ENCODE results near the gene NTHL1. TPM values are rescaled to one million over a fixed set of nuclear protein-coding genes. Genes with fewer than 3 reads are reported as not detected.

NTHL1 gene
- total and polyA plus RNA-seq, 2 of the 4 experiments (the other 2 are of a cell fraction) = 22.8 to 28.0 TPM

DNA sequence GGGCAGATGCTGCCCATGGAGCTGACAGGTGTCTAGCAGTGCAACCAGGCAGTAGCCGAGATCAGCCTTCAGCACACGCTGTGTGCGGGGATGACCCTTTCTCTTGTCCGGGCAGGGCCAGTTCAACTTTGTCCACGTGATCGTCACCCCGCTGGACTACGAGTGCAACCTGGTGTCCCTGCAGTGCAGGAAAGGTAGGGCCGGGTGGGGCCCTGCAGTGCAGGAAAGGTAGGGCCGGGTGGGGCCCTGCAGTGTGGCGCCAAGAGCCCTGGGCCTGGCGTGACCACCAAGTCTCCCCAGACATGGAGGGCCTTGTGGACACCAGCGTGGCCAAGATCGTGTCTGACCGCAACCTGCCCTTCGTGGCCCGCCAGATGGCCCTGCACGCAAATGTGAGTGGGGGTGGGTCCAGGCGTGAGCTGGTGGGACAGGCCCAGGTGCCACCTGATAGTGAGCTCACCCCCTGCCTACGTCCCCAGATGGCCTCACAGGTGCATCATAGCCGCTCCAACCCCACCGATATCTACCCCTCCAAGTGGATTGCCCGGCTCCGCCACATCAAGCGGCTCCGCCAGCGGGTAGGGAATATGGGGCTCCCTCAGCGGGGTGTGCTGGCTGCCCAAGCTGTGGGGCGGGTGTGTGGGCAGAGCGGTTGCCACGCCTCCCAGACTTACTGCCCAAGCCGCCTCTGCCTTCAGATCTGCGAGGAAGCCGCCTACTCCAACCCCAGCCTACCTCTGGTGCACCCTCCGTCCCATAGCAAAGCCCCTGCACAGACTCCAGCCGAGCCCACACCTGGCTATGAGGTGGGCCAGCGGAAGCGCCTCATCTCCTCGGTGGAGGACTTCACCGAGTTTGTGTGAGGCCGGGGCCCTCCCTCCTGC is 40.4 kb upstream of the NTHL1 start:
- DNase-seq (no peak), ATAC-seq (ENCODE audit: low read depth) (no peak)
- Histone ChIP-seq H3K27me3 (ENCODE audit: control insufficient read depth, insufficient read depth, low read length) (no peaks in the 10 kb centered on the region), H2BK5ac (ENCODE audit: low read depth, low read length, poor library complexity, severe bottlenecking) (no peak overlapping the region), H3K9me1 (ENCODE audit: insufficient read depth, low read length) (no peaks in the 10 kb centered on the region), H3K27ac (ENCODE audit: insufficient read depth, low read length) (no peak overlapping the region), H2AFZ (replicated peaks; ENCODE audit: low read length, poor library complexity) (no peak overlapping the region), H3K4ac (ENCODE audit: low read depth, low read length) (no peak overlapping the region), H3K9me3 (ENCODE audit: control insufficient read depth, insufficient read depth, low read length) (no peaks in the 10 kb centered on the region), H4K91ac (ENCODE audit: insufficient read depth, low read depth, low read length) (no peak overlapping the region), H3K18ac (ENCODE audit: low read depth, low read length) (no peak overlapping the region), H2AK5ac (ENCODE audit: low read depth, low read length) (no peak overlapping the region), H3K9ac (ENCODE audit: low read depth, low read length) (no peak overlapping the region), H3K56ac (ENCODE audit: extremely low read depth, insufficient read depth, low read length) (no peak overlapping the region), H2BK120ac (ENCODE audit: low read depth, low read length) (no peak overlapping the region), H3K14ac (replicated peaks; ENCODE audit: low read depth, low read length) (no peak overlapping the region), H3K4me1 (ENCODE audit: control insufficient read depth, insufficient read depth, low read length) (no peaks in the 10 kb centered on the region), H2BK20ac (ENCODE audit: low read depth, low read length) (no peak overlapping the region), H4K8ac (ENCODE audit: low read depth in 2 of 2, low read length in 2 of 2) (no peak overlapping the region), H3K79me1 (ENCODE audit: low read depth in 1 of 2, low read length in 2 of 2) (peaks cover 0 to 8% of the 10 kb centered on the region in 2 experiments; a peak in 1 of 4 replicates), H2AK9ac (replicated peaks; ENCODE audit: low read depth, low read length, poor library complexity) (peak overlapping the region; percentile 28), H4K20me1 (ENCODE audit: insufficient read depth, low read length) (peaks cover 21% of the 10 kb centered on the region), H3K36me3 (ENCODE audit: control insufficient read depth, insufficient read depth, low read length) (peaks cover 90% of the 10 kb centered on the region), H3K23ac (ENCODE audit: low read depth, low read length) (no peak overlapping the region), H3K4me2 (ENCODE audit: low read depth, low read length) (no peak overlapping the region), H3K4me3 (ENCODE audit: insufficient read depth, low read depth, low read length) (no peak overlapping the region), H2BK15ac (ENCODE audit: low read depth, low read length) (no peak overlapping the region), H4K5ac (ENCODE audit: low read depth, low read length) (no peak overlapping the region)
- in situ Hi-C loops (cut with MboI; ENCODE audit: low sequenced_read_pairs) = no loop called here
- ChIA-PET CTCF (no interaction called here), POLR2A (ENCODE audit: unreplicated experiment) (no interaction called here)
- intact Hi-C loops (cut with micrococcal nuclease) = no loop called here
- dilution Hi-C loops (cut with HindIII; ENCODE audit: low sequenced_read_pairs, unreplicated experiment) = no loop called here
- TF ChIP-seq SMC3 (IDR thresholded peaks at IDR 0.05; ENCODE audit: low read depth, low read length) (no peak), RAD21 (IDR thresholded peaks at IDR 0.05; ENCODE audit: low read length) (no peak), RFX5 (IDR thresholded peaks at IDR 0.05; ENCODE audit: low read depth, low read length) (no peak), RCOR1 (IDR thresholded peaks at IDR 0.05; ENCODE audit: insufficient replicate concordance, low read length) (no peak)
- TF ChIP-seq, protein P1, sequence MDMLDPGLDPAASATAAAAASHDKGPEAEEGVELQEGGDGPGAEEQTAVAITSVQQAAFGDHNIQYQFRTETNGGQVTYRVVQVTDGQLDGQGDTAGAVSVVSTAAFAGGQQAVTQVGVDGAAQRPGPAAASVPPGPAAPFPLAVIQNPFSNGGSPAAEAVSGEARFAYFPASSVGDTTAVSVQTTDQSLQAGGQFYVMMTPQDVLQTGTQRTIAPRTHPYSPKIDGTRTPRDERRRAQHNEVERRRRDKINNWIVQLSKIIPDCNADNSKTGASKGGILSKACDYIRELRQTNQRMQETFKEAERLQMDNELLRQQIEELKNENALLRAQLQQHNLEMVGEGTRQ (IDR thresholded peaks at IDR 0.05; ENCODE audit: low read depth, low read length) = no peak
- TF ChIP-seq, protein P2, sequence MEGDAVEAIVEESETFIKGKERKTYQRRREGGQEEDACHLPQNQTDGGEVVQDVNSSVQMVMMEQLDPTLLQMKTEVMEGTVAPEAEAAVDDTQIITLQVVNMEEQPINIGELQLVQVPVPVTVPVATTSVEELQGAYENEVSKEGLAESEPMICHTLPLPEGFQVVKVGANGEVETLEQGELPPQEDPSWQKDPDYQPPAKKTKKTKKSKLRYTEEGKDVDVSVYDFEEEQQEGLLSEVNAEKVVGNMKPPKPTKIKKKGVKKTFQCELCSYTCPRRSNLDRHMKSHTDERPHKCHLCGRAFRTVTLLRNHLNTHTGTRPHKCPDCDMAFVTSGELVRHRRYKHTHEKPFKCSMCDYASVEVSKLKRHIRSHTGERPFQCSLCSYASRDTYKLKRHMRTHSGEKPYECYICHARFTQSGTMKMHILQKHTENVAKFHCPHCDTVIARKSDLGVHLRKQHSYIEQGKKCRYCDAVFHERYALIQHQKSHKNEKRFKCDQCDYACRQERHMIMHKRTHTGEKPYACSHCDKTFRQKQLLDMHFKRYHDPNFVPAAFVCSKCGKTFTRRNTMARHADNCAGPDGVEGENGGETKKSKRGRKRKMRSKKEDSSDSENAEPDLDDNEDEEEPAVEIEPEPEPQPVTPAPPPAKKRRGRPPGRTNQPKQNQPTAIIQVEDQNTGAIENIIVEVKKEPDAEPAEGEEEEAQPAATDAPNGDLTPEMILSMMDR (conservative IDR thresholded peaks at IDR 0.05; ENCODE audit: low read depth, low read length) = no peak
- 90% methylated on average over 21 of the region's 41 CpGs; no CpG with 5 or more reads in 1 of the 2 experiments for WGBS, 2 experiments (ENCODE audit: extremely low coverage in 2 of 2, insufficient read length in 1 of 2)
- TSS peak; percentile 55 for BruUV-seq (replicated peaks)
